ENCODE measurements around the gene CD209.

CD209 gene

DNA sequence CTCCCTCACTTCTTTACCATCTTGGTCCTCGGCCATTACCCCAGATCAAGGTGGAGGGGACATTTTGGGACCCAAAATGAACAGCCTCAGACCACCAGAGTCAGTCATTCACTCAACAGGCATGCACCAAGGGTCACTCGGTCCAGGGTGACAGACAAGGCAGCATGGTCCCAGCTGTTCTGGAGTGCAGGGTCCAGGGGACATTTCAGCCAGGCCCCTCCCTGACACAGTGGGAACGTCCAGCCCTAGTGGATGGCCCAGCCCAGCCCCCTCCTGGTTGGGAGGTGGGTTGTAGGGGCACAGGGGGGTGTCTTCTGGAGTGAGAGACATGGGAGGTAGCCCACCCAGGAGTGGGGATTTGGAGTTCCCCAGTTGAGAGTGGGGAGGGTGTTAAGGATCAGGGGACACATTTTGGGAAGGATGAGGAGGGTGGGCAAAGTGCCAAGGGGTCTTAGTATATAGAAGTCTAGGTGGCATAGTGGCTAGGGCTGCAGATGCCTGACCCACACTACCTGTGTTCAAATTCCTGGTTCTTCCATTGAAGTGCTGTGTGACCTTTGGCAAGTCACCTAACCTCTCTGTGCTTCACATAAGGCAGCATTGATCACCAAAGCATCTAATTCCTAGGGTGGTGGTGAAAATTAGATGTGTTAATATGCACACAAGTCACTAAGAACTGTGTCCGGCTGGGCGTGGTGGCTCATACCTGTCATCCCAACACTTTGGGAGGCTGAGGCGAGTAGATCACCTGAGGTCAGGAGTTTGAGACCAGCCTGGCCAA lies 42.9 kb downstream of the CD209 start:
- DNase-seq: no peak

DNA sequence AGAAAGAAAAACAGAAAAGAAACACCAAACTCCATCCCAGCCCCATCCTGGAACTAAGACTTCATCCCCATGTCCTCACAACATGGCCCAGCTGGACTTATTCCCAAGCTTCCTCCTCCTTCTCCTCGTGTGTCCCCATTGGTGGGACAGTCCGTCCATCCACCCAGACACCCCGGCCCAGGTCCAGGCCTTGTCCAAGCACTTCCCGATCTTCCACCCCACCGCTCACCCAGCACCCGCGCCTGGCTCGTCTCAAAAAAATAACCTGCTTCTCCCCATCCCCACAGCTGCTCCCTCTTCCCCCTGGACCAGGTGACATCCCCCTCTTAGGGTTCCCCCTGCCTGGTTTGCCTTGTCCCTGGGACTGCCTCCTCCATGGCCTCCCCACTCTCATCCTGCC lies 44.0 kb downstream of the CD209 start:
- no peak for DNase-seq

DNA sequence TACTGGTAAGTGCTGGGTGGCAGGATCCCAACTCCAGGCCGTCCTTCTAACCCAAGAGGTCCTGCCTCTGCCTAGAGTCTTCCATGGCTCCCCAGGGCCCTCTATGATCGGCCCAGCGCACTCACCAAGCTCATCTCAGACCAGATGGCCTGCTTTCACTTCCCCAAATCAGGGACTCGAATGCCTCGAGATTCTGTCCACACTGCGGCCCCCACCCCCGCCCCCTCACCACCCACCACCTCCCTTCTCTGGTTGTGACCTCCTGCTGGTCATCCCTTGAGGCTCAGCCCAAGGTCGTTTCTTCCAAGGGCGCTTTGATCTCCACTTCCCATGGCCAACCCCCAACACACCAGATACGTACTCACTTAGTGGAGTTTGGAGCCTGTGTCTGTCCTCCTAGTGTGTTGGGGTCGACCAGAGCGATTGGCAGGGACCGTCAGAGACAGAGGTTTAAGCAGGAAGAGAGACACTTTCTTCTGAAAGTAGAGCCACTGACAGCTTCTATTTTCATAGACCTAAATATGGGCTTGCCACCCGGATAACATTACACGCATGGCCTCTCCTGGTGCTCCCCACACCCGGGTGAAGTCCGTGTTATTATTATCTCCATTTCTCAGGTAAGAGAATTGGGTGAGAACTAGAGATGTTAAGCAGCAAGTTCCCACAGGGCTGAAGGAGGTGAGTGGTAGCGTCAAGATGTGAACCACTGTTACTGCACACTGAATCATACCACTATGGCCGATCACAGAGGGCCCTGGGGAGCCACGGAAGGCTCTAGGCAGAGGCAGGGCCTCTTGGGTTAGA lies 45.5 kb downstream of the CD209 start, which contains the start of gene FCER2:
TSS of gene FCER2 (minus strand) at position 478 of the 804 bp plus-strand sequence. CDS start 2,371 bp downstream, outside the sequence.
- DNase-seq: no peak

DNA sequence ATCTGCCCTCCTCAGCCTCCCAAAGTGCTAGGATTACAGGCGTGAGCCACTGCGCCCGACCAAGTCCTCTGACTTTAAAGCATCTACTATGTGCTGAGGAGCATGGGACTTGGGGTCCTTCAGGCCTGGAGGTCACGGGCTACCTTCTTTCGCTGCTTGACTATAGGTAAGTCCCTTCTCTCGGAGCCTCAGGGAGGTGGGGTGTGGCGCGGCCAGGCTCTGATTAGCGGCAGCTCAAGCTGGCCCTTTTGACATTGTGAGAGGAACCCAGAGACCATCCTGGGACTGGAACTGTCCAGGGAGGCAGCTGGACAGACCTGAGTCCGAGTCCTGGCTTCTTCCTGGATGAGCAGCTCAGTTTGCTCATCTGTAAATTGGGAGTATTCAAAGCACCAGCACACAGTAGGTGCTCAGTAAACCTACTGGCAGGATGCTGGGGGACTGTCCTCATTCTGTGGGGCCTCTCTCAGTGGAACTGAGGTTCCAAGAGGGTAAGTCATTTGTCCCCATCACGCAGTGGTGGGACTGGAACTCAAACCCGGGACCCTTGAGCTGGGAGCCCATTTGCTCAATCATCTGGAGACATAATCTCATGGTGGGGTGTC lies 46.2 kb downstream of the CD209 start:
- no peak for DNase-seq

DNA sequence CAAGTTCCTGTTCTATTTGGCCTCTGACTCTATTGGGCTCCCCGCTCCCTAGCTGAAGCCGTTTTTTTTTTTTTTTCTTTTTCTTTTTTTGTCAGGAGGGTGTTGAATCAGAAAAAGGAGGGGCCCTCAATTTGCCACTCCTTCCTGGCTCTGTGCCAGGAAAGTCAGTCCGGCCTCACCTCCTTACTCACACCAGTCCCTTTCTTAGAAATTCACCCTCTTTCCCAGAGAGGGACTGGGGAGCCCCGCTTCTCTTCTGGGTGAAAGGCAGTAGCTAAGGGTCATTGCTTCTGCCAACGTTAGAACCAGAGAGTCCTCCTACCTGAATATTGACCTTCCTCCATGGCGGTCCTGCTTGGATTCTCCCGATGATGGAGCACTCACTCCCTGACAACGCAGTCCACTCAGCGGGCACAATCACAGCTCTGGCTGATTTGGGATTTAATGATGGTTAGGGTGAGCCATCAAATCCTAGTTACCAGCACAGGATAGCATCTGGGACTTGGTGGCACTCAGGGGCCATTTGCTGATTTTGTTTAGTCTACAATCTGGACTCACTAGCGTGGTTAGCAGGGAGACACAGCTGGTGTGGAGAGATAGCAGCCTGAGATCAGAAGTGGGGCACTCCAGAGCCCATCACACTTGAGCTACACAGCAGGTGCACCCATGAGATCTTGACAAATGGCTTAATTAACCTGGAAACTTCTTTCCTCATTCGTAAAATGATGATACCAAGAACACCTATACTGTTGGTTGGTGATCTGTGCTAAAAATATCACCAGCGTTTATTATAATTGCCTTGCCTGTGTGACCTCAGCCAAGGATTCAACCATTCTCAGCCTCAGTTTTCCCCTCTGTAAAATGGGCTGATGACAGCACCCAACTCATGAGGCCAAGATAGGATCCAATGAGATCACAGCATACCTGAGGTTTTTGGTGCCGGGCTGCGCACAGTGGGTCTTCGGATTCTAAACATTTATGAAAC lies 47.6 kb downstream of the CD209 start:
- peak; percentile 63 for DNase-seq

DNA sequence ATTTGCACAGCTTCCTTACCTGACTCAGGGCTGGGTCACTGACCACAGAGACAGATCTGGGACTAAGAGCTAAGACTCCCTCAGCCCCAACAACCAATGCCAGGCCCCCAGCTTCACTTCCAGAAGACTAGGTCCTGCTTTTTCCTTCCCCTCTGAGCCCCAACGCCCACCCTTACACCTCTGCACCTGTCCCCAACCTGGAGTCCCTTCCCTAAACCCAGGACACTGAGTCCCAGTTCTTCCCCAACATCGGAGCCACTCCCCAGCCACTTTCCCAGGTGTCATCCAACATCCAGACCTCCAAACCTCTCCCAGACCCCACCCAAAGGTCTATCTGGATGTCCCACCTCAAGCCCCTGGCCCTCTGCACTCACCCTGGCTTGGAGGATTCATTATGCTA lies 48.3 kb downstream of the CD209 start:
- no peak for DNase-seq

DNA sequence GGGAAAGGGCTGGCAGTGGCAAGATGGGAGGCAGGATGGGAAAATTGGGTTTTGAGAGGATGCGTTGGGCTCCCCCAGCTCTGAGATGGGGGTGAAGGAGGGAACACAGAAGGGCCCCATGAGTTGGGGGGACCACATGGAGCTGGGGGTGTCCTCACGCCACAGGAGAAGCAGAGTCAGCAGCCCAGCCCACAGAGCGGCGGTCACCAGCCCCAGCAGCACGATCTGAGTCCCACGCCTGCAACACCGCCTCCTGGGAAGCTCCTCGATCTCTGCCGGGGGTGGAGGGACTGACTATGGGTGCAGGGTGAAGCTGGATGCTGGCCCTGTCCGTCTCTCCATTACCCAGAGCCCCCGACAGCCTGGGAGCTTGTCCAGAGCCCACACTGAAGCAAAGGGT lies 48.8 kb downstream of the CD209 start:
- DNase-seq: no peak

DNA sequence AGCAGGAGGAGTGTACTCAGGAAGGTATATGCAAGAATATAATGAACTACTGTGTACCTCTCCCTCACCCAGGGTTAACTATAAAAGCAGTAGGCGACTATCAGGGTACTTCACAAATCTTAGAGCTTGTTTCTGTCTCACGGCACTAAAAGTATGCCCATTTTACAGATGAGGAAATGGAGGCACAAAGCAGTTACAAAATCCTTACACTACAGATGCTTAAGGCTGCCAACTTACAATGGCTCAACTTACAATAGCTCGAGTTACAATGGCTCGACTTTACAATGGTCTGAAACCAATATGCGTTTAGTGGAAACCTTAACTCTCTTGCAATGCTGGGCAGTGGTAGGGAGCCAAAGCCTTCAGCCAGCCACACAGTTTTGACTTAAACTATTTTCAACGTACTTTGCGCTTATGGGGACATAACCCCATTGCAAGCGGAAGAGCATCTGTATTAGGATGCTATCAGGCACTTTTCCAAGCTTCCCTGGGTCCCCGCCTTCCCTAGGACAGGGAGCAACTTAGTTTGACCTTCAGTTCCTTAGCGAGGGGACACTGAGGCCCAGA lies 49.5 kb downstream of the CD209 start:
- no peak for DNase-seq

DNA sequence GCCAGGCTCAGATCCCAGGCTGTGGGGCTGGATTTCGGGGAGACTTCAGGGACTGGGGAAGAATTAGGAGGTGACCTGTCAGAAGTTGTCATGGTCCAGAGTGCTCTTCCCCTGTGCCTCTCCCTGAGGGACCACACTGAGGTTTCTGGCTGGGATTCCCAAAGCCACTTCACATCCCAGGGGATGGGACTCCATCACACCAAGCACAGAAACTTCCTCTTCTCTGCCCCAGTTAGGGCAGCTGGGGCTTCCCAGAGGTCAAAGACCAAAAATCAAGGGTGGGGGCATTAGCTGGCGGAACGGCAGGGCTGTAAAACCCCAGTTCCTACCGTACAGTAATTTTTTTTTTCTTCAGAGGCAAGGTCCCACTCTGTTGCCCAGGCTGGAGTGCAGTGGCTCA lies 52.8 kb downstream of the CD209 start:
- no peak for DNase-seq

DNA sequence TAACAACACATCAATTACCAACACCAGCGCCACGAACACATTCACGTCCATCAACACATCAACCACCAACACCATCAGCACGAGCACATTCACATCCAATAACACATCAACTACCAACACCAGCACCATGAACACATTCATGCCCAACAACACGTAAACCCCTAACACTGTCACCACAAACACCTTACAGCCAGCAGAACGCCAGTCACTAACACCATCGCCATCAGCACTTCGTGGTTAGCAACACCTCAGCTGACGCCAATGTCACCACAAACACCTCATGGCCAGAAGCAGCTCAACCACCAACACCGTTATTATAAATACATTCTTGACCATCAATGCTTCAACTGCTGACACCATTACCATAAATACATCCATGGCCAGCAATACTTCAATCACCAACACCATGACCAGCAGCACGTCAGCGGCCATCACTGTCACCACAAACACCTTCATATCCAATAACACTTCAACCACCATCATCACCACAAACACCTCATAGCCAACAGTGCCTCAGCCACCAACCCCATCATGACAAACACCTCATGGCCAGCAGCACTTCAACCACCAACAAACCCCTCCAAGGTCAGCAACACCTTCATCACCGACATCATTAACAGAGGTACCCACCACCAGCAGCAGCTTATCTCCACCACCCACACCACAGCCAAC lies 54.8 kb downstream of the CD209 start:
- DNase-seq: no peak

DNA sequence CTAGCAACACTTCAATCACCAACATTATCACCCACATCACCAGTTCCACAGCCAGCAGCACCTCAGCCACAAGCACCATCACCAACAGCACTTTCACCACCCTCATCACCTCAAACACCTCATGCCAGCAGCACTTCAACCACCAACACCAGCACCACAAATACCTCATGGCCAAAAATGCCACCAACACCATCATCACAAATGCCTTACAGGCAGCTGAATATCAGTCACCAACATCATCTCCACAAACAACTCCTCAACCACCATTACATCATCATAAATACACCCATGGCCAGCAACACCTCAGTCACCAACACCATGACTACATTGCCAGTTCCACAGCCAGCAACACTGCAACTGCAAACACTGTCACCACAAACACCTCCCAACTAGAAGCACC lies 55.8 kb downstream of the CD209 start:
- DNase-seq: no peak

DNA sequence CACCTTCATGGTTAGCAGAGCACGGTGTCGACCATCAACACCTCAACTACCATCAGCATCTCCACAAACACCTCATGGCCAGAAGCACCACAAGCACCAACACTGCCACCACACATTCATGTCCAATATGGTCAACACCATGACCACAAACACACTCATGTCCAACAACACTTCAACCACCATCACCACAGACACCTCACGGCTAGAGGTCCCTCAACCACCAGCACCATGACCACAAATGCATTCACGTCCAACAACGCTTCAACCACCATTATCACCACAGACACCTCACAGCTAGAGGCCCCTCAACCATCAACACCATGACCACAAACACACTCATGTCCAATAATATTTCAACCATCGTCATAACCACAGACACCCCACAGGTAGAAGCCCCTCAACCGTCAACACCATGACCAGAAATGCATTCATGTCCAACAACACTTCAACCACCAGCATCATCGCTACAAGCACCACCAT lies 56.5 kb downstream of the CD209 start:
- no peak for DNase-seq

Data from NCI-H2171 treated with DMSO at 0.1 percent for 48 hours (cell line).